ENCODE results near the gene GRID1.

GRCh38 chr10:86365346-86366032, 1.1 kb downstream of the GRID1 start:
- TF ChIP-seq CTCF (IDR thresholded peaks at IDR 0.05) = no peak
- no peak for TF ChIP-seq ZFX (IDR thresholded peaks at IDR 0.05; ENCODE audit: borderline replicate concordance)

All from 22Rv1 (cell line).